ENCODE measurements around the gene ANGPTL7.

Gene ANGPTL7

DNA sequence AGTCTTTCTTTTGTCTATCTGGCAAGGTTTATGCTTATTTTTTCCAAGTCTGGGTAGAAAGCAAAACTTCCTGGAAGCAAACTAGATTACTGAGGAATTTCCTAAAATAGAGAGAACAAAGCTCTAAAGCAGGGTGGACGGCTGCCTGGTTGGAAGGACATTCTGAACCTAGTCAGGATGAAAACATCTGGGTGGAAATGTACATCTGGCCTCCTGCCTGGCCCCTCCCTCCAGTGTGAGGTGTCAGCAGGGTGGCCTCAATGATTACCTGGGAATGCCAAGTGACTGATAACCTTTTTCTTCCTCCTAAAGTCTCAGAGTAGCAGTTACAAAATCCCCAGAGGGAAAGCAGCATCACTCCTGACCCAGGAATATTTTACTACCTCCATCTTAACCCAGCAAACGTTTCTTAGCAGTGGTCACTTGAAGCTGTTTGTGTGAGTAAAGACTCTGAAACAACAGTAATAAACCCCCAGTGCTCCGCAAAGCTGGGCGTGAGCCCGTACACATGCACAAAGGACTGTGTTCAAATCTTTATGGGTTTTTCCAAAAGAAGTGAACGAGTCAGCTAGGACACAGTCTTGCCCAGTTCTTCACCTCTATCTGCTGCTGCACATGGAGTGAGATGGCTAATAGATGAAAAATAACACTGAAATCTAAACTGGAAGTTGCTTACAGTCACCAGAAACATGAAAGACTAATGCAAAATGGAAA lies 18.9 kb downstream of the ANGPTL7 start:
- no peak for DNase-seq

DNA sequence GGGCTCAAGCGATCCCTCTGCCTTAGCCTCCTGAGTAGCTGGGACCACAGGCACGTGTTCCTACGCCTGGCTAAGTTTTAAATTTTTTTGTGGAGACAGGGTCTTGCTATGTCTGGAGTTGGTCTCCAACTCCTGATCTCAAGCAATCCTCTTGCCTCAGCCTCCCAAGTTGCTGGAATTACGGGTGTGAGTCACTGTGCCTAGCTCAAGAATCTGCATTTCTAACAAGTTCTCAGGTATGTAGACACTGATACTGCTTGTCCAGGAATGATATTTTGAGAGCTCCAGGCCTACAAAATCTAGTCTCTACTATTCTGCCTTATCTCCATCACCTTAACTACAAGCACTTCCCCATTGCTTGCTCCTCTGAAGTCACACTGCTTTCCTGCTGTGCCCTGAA lies 22.3 kb downstream of the ANGPTL7 start:
- DNase-seq: no peak

DNA sequence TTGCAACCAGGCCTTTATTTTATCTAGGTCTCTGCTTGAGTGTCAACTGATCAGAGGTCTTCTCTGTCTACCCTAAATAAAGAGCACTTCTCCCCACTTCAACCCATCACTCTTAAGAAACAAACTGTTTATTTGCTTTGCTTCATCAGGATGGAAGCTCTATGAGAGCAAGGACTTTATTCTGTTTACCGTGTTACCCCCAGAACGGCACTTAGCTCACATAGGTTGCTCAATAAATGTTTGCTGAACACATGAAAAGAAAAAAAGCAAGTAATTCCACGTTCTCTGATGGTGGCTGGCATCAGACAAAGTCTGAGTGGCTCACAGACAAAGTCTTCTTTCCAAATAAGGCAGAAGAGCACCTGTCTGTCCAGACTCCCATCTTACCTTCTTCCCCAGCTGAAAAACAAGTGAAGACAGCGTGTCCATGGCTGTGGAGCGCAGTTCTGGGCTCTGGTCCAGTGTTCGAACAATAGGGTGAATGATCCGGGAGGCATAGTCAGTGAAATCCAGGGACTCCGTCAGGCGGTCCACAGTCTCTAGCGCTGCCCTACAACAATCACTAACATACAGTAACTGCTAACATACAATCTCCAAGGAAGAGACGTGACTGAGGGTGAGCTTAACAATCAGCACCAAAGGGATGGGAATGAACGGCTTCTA lies 22.9 kb downstream of the ANGPTL7 start:
- peak; percentile 2 for DNase-seq

DNA sequence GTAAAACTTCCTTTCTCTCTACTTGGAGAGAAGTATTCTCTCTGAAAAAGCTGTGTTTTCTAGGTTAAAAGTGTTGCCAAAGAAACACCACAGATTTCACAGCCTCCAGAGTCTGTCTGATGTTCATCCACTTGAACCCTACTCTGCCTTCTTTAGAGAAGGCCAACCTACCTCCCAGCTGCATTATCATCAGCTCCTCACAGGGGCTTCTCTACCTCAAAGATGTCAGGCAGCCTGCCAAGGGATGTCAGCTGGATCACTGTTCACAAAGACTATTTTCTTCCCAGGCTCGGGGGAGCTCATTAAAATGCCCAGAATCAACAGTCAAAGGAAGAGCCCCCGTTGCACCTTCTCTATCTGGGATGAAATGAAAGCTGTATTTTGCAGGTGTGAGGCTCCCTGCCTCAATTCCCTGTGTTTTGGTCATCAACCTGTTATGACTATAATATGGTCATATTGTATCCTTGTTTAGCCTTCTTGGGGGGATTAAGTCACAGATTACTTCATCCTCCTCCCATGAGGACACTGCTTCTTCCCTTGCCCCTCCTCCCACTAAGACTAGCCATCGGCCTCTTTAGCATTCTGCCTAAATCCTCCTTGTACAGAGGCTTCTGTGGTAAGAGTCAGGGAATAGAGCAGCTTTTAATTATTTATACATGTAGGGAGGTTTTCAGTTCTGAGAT lies 25.7 kb downstream of the ANGPTL7 start:
- peak; percentile 67 for DNase-seq

DNA sequence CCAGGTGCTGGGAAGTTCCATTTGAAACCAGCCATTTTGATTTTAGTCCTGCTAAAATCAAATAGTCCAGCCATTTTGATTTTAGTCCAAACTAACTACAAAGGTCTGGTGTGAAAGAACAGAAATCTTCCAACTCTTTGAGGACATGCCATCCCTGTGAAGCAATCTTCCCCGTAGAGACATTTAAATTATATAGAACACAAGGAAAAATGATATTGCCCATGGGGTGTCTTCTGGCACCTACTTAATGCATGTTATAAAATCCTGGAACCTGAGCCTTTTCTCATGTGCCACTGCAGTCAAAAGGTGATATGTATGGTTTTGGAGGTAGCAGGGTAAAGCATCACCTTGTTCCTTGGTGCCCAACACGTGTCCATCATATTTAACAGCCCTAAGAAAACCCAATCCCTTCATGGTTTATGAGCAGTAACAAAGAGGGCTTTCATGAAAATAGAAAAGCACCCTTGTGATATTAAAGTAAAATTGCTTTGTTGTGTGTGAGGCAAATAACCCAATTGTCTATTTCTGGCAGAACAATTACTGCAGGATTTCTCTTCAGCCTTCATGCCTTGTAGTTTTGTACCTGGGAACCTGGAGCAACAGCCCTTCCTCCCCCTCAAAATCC lies 26.3 kb downstream of the ANGPTL7 start:
- no peak for DNase-seq

DNA sequence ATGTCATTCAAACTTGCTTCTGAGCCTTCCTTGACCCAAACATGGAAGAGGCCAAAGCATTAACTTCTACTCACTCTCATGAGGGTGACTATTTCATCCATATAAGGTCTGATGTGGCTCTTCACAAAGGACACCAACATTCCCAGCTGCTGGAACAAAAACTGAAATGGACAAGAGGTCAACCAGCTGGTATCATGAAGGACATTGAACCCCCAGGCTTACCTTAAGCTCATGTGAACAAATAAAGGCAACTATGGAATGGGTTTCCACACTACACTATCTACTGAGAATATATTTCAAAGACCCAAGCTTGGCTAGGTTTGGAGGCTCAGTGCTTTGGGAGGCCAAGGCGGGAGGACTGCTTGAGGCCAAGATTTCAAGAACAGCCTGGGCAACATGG lies 26.9 kb downstream of the ANGPTL7 start:
- DNase-seq: no peak

DNA sequence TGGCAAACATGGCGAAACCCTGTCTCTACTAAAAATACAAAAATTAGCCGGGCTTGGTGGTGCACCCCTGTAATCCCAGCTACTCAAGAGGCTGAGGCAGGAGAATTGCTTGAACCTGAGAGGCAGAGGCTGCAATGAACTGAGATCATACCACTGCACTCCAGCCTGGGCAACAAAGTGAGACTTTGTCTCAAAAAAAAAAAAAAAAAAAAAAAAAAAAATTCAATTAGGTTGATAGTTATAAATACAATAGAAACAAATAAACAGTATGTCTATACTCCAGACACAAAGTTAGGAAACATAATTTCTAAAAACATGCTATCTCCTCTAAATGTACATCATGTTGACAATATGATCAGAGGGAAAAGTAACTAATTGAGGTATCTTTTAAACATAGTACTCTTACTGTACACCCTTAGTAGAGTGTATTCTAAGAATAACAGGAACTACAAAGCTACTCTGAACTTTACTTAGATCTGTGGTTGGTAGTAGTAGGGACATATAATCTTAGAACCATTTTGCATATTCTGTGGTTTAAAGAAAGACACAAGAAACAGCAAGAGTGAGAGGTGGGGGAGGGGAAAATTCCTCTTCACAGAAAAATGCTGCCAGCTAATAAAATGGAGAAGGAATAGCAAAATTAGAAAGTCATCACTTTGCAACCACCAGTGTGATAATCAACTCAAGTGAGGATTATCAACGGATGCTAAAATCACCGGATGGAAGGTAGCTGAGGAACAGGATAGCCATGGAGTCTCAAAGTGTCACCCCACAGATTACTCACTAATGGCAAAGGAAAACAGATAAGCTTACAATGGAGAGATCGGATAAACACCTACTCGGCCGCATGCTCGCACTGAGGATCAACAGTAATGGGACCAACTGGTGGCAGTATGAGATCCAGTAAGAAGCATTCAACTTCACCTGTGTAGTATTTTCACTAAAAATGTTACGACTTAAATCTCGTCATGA lies 38.2 kb downstream of the ANGPTL7 start:
- DNase-seq: no peak

DNA sequence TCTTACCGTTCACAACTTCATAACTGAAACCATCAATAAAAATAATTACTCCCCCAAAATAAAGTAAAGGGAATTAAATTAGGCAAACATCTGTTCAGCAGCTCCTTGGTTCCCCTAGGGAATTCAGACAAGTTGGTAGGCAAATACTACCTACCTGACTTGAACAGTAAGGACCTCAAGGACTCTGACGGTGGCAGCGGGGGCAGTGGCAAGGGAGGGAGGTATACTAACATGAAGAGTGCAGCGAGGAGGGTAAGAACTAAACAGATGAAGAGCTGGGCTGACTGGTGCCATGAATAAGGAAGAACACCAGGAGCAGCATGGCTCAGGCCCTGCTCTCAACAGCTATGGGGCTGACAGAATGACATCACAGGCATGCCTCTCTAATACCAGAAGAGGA lies 40.0 kb downstream of the ANGPTL7 start:
- no peak for DNase-seq

DNA sequence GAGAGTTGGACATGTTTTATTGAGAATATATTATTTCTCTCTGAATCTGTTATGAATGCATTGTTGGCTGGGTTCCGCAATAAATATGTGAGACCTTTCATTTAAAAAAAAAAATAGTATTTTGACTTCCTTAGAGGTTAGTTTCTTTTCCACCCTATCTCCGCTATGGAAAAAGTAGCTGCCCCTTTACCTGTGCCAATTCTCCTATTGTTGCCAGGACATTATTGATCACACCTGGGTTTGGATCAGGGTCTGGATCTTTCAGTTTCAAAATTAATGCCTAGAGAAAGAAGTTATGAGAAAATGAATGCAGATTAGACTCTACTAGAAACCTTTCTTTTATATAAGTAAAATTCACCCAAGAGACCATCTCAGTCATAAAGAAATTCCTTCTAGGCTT lies 44.1 kb downstream of the ANGPTL7 start:
- no peak for DNase-seq

DNA sequence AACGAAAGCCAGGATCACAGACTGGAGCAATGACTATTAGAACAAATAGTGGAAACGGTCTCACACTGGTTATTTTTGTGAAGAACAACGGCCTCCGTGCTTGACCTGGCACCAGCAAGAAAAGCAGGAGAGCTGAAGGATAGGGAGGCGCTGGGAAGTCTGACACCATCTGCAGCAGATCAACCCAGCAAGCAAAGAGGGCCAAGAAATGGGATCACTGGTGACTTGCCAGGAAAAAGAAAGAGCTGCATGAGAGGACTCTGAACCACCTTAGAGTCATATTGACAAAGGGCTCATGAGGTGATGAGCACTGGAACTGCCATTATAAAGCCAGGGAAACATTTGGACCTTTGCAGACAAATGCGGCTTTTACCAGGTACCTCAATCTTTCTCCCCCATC lies 48.2 kb downstream of the ANGPTL7 start:
- DNase-seq: no peak

DNA sequence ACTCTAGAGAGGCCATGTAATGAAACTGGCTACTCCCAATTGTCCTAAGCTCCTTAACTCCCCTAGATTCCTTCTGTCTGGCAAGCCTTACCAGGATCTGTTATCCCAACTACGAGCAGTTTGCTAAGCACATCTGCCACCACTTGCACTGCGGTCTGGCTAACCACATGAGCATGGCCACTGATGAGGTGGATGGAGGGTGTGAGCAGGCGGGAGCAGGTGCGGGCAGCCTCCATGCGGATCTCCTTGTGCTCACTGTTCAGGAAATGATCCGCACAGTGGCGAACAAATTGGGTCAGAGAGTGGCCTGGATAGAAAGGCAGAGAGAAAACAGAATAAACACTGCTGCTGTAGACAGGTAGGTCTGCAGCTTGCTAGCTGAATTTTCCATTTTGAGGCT lies 49.2 kb downstream of the ANGPTL7 start:
- no peak for DNase-seq

DNA sequence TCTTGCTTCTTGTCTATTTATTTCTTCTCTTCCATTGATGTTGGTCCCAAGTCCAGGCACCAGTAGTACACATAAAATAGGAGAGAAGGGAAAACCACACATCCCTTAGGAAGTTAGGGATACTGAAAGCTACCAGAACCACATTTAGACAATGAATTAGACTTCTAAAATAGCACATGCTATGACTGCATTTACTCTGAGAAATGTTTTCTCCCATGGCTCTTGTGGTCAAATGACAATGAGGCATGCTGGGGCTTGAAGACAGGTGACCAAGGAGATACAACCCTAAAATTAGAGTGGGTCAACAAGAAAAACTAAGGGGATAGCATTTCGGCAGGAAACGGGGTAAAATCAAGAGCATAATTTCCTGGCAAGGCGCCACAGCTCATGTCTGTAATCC lies 56.1 kb downstream of the ANGPTL7 start:
- no peak for DNase-seq

All from COR-L47 (cell line).